HS-5 (cell line): ENCODE measurements around the gene CLCNKB.
"Not testable (repeated sequence)": the region's sequence is repeated elsewhere in the genome, so short reads cannot be mapped to it uniquely, and the experiment has no call there.

Experiments used
- DNase-seq: peaks from one replicate; pipeline ENCODE4 v3.0.0-alpha.2; 2012; ENCODE audit warnings: low read depth

The CLCNKB gene

GRCh38 chr1:16061266-16061665, 17.7 kb downstream of the CLCNKB start:
- no peak for DNase-seq

DNA sequence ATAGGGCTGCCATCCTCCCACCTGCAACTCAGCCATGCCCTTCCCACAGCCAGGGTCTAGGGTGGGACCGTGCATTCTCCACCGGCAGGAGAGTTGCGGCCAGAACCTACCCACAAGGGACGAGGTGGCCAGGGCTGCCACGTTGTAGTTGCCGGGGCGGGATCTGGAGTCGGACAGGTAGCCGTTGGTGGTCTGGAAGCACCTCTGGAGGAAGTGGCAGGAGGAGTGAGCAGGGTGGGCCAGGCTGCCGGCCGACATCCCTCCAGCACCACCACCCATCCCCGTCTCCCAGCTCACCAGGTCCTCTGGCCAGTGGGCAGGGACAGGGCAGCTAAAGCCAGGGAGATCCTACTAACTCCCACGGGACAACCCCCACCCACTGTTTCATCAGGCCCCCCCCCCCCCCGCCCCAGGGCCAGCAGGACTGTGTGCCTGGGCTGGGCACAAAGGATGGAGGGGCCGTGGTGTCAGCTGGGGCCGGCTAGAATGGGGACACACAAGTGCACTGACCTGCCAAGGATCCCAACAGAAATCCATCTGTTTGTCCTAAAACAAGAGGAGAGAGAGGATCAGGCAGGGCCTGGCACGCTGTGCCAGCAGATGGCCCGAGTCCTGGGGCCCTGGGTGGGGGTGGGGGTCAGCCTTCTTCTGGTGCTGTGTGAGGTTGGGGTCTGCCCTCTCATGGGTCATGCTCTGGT, 18.6 kb downstream of the CLCNKB start:
- DNase-seq, result not testable (repeated sequence)

DNA sequence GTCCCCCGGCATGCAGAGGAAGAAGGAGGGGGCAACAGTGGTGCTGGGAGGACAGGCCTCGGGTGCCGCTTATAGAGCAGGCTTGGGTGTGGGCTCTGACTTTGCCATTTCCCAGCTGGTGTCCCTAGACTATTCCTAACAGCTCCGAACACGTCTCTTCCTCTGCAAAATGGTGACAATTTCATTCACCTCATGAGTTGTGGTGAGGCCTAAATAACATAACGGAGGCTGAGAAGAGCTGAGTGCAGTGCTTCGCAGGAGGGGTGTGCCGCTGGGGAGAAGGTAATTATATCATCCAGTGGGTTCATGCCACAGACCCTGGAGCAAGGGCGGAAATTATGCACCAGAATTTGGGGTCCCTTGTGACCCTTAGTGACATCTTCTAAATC, 19.1 kb downstream of the CLCNKB start:
- not testable (repeated sequence) for DNase-seq

- DNase-seq, result no peak
These were observed 19.7 kb downstream of the CLCNKB start for GRCh38 chr1:16063226-16063829.

DNA sequence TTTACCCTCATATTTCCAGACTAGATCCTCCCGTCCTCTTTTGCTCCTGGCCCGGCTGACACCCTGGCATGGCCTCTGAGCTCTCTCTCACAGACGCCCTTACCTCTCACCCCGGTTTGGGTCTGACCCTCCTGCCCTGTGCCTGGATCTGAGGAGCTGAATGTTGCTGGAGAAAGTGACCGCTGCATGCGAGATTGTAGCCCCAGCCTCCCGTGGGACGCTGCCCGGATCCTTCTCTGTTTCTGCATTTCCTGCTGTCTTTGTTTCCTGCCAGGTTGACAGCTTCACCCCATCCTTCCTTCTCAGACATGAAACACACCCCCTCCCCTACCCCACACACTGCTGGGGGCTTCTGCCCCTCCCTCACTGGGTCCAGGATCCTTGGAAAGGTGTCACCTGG, 20.3 kb downstream of the CLCNKB start:
- DNase-seq, result no peak

DNA sequence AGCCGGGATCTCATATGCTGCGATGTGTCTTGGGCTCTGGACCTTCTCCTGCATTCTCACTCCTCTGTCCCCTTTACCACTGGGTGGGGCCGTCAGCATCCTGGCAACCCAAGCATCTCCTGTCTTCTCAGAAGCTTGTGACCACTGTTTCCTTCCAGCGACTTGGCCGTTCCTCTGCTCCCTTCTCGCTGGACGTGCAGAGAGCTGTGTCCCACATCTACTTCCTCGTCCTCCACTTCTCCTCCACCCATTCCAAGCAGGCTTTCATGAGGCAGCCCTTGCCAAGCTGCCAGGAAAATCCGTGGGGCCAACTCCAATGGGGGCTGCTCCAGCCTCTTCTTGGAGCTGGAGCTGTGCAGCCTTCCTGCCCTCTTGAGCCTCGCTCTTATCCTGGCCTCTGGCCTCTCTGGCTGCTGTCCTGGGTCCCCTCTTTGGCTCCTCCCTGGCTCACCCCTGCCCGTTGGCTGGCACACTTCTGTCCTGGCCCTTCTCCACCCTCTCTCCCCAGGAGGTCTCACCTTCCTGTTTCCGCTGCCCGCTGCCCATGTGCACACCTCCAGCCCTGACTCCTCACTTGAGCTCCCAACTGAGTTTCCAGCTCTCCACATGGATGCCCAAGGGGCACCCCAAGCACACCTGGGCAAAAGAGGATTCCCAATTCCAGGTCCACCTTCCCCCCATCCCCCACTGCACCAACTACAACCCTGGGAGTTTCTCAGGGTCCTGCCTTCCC, 21.1 kb downstream of the CLCNKB start:
- DNase-seq, result no peak

DNA sequence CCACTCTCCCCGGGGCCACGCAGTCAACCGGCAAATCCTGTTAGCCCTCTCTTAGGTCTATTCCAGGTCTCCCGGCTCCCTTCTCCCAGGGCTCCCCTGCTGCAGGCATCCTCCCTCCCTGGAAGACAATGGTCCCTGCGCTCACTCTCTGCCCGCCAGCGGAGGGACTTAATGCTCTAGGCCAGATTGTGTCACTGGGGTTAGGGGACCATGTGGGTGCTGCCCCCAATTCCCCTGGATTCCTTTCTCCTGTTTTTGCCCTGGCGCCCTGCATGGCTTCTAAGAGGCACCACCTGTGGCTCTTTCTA, 21.6 kb downstream of the CLCNKB start:
- no peak for DNase-seq

DNA sequence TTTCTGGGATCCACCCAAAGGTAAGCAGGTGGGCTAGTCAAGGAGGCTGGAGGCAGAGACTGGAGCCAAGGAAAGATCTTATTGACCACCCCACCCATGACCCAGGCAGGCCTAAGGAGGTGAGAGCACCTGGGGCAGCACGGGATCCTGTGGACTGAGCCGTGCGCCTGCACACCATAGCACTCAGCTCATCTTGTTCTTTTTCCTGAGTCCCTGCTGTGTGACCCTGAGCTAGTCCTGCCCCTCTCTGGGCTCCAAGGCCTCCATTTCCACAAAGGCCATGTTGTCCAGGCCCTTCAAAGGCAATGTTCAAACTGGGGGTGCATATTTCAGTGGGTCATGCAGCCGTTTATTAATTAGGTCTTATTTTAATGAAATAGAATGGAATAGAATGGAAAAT, 22.7 kb downstream of the CLCNKB start:
- DNase-seq, result no peak

DNA sequence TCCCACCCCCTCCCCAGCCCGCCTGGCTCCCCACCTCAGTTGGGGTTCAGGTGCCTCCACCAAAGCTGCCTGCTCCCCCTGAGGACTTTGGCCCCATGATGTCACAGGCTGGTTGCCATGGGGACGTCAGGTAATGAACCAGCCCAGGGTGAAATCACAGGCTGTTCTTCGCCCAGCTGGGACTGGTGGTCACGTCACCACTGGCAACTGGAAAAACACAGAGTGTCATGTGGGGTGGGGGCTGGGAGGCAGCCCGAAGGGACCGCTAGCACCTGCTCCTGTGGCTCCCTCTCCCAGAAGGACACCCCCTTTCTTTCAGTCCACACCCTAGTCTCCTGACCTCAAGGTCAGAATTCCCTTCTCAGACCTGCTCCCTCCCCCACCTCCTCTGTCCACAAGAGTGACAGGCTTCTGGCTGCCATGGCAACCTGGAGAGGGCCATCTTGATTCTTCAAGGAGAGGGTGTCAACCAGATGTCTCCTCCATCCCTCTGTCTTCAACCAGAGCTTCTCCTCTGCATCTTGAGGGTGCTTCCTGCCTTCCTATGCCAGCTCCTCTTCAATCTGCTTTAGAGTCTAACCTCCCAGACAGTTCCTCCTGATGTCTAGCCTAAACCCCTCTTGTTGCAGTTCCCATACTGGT, 23.7 kb downstream of the CLCNKB start:
- no peak for DNase-seq

DNA sequence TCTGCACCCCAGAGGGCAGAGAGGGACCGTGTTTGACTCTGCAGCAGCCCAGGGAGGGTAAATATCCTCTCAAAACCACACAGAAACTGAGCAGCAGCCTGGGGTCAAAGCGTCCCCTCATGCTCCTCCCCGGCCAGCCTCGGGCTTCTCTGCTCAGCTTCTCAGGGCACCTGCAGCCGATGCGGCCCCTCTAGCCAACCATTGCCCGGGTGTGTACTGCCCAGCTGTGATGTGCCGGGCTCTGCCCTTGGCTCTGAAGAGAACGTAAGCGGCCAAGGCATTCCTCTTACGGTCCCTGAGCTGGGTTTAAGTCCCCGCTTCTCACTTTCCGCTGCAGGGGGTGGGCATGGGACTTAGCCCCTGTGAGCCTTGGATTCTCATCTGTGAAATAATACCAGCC, 24.4 kb downstream of the CLCNKB start:
- no peak for DNase-seq

DNA sequence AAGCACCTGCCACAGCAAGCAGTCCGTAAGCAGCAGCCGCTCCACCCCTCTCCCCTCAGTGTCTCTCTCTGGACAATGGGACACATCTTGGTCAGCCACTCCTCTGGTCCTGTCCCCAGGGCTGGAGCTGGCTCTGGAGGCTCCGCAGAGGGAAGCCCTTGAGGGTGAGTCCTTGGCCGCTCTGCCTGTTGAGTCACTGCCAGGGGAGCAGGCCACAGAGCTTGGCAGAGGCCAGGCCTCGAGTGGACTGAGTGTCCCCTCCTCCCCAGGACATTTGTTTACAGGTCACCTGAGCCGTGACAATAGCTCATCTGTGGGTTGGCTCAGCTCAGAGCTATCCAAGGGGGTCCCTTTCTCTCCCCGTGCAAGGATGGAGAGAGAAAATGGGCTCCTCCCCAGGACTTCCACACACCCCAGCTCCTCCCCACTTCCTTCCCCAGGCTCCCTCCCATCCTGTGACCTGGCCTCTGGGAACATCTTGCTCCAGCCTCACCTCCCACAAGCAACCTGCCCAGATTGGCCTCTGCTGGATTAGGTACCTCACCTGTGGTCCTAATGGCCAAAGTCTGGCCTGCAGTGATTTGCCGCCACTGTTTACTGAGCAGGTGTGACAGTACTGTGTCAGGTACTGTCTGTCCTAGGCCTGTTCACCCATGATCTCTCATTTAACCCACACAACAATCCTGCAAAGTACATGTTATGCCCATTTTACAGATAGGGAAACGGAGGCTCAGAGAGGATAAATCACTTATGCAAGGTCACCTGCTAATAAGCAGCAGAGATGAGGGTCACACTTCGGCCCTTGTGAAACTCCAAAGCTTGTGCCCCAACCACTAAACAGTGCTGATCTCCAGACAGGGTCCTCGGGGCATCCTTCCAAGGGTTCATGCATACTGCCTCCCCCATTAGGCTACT, 25.0 kb downstream of the CLCNKB start:
- DNase-seq, result no peak

- DNase-seq, result no peak
These were observed 27.2 kb downstream of the CLCNKB start for GRCh38 chr1:16070640-16071355.

- no peak for DNase-seq
These were observed 28.0 kb downstream of the CLCNKB start for GRCh38 chr1:16071614-16072013.

DNA sequence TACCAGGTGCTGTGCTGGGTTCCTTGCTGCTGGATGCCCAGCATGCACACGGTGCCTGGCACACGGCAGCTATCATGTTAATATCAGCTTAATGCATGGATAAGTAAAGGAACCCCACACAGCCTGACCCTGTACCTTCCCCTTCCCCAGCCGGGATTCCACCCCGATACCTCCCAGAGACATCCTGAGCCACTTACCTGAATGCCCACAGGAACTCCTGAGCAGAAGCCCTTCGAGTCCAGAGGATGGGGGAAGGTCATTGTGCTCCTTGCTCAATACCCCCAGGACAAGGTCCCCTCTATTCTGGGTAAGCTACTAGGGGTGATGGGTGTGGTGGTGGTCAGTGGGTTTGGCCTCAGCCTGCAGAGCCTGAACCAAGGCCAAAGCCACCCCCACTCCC, 28.5 kb downstream of the CLCNKB start:
- DNase-seq, result no peak

- no peak for DNase-seq
These were observed 29.3 kb downstream of the CLCNKB start for GRCh38 chr1:16072616-16073484.

GRCh38 chr1:16073490-16074119, 30.0 kb downstream of the CLCNKB start, which contains the start of gene FAM131C:
FAM131C (minus strand) TSS chr1:16073651; CDS start chr1:16073442, 209 bp downstream.
- DNase-seq, result no peak

- no peak for DNase-seq
These were observed 30.6 kb downstream of the CLCNKB start for GRCh38 chr1:16074217-16074616.

DNA sequence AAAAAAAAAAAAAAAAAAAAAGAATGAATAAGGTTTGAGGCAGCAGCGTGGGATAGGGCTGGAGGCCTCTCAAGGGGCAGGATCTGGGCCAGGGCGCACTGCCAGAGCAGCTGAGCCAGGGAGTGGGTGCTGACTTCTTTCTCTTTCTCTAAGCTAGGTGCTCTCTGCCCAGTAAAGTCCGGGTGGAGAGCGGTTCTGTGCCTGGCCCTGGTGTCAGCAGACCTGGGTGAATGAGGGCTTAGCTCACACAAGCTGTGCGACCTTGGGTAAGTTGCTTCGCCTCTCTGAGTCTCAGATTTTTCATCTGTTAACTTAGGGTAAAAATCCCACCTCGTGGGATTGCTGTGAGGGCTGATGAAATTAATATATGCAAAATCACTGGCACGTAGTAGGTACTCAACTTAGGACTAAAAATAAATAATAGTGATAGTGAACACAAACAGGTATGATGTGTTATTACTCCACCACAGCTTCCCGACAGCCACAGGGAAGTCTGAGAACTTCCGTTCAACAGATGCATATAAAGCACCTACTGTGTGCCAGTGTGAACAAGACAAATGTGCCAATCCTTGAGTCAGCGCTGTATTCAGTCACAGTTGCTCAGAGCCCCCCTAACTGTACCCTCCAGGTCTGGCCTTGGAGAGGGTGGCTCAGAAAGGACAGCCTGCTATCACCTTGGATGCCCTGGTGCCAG, 31.9 kb downstream of the CLCNKB start:
- DNase-seq, result no peak
